Measurements from ENCODE around the gene GATB.

DNA sequence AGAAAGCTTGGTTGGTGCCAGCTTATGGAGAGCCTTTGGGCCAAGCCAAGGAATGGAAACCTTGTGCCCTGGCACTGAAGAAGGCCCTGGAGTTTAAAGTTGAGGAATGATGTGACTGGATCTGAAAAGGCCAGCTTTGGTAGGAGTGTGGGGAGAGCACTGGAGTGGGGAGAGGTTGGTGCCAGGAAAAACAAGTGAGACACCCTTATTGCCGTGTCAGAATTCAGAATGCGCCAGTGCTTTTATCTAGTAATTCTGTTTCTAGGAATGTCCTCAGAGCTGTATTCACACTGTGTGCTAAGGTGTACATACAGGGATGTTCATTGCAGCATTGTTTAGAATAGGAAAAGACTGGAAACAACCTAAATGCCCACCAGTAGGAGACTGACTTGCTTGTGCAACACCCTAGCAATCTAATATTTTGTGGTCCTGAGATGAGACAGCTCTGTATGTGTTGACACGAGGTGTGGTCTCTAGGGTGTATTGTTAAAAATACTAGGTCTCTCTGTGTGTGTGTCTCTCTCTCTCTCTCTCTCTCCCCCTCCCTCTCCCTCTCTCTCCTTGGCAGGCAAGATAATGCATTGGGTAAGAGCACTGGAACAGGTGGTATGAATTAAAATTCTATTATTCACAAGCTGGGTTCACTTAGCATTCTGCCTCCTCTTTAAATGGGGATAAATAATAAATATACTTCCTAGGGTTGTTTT is 107.8 kb downstream of the GATB start:
- TF ChIP-seq POLR2AphosphoS5 (IDR thresholded peaks at IDR 0.05; ENCODE audit: low read depth, low read length) = no peak
- no peak for TF ChIP-seq POLR2A (IDR thresholded peaks at IDR 0.05; ENCODE audit: low read depth, low read length)
